OCI-LY1 (cell line): ENCODE measurements around the gene TULP4.

ENCODE experiments used
- H2AFZ ChIP-seq: fragments of 200-600 bp; sonication (generic), shearing (Covaris generic); 2 replicates; pipeline ENCODE4 v1.6.0; 2014; ENCODE audit warnings: antibody characterized with exemption, mild to moderate bottlenecking, low read length
- H3F3A ChIP-seq: fragments of 200-600 bp; sonication (generic), shearing (Covaris generic); 2 replicates; pipeline ENCODE4 v1.6.0; 2014; ENCODE audit warnings: mild to moderate bottlenecking, antibody characterized with exemption, low read length, moderate library complexity; ENCODE audit not compliant: insufficient read depth
- H3K27ac ChIP-seq: fragments of 200-600 bp; sonication (generic); 2 replicates; pipeline ENCODE4 v1.5.1; 2014; ENCODE audit warnings: low read length, mixed run types, mild to moderate bottlenecking, low read depth; ENCODE audit not compliant: poor library complexity, severe bottlenecking
- H3K27me3 ChIP-seq: fragments of 200-600 bp; sonication (generic); 2 replicates; pipeline ENCODE4 v1.6.0; 2014; ENCODE audit warnings: antibody characterized with exemption, mild to moderate bottlenecking, low read length, moderate library complexity; ENCODE audit not compliant: insufficient read depth
- H3K36me3 ChIP-seq: fragments of 200-600 bp; sonication (generic); 2 replicates; pipeline ENCODE4 v1.6.1; 2014; ENCODE audit warnings: mild to moderate bottlenecking, antibody characterized with exemption, low read length, moderate library complexity, mixed read lengths; ENCODE audit not compliant: insufficient read depth
- H3K4me1 ChIP-seq: fragments of 200-600 bp; sonication (generic); 2 replicates; pipeline ENCODE4 v1.5.1; 2014; ENCODE audit warnings: mild to moderate bottlenecking, low read length, moderate library complexity; ENCODE audit not compliant: insufficient read depth, severe bottlenecking
- H3K4me2 ChIP-seq: fragments of 200-600 bp; sonication (generic), shearing (Covaris generic); 2 replicates; pipeline ENCODE4 v1.6.1; 2014; ENCODE audit warnings: low read length
- H3K4me3 ChIP-seq: fragments of 200-600 bp; sonication (generic); 2 replicates; pipeline ENCODE4 v1.5.1; 2014; ENCODE audit warnings: low read length, low read depth, mild to moderate bottlenecking, mixed read lengths; ENCODE audit not compliant: poor library complexity, severe bottlenecking
- H3K79me2 ChIP-seq: fragments of 200-600 bp; shearing (Covaris generic); 2 replicates; pipeline ENCODE4 v1.6.1; 2016; ENCODE audit warnings: mixed run types, low read length, mixed read lengths; ENCODE audit not compliant: insufficient read depth
- H3K9ac ChIP-seq: fragments of 200-600 bp; sonication (generic), shearing (Covaris generic); 2 replicates; pipeline ENCODE4 v1.6.1; 2014; ENCODE audit warnings: mild to moderate bottlenecking, low read length, mixed read lengths
- H3K9me2 ChIP-seq: fragments of 200-600 bp; sonication (generic), shearing (Covaris generic); 2 replicates; pipeline ENCODE4 v1.6.1; 2014; ENCODE audit warnings: low read depth, mild to moderate bottlenecking, low read length, mixed read lengths
- H3K9me3 ChIP-seq: fragments of 200-600 bp; shearing (Covaris generic); 2 replicates; pipeline ENCODE4 v1.6.1; 2014; ENCODE audit warnings: low read length, mixed read lengths
- H4K20me1 ChIP-seq: fragments of 200-600 bp; sonication (generic), shearing (Covaris generic); 2 replicates; pipeline ENCODE4 v1.6.0; 2016; ENCODE audit warnings: mild to moderate bottlenecking, low read length; ENCODE audit not compliant: insufficient read depth
- EZH2 ChIP-seq: fragments of 200-600 bp; sonication (generic), shearing (Covaris generic); IDR thresholded peaks from 2 replicates; pipeline ENCODE4 v1.8.0; 2017; ENCODE audit warnings: borderline replicate concordance, mixed run types, mild to moderate bottlenecking, antibody characterized with exemption, low read length, moderate library complexity, mixed read lengths
- TF ChIP-seq, protein P1 (sequence below): fragments of 200-600 bp; sonication (generic), shearing (Covaris generic); IDR thresholded peaks from 2 replicates; pipeline ENCODE4 v1.5.1; 2017; ENCODE audit warnings: mild to moderate bottlenecking, antibody characterized with exemption, low read length, moderate library complexity, mixed read lengths

TULP4 gene

DNA sequence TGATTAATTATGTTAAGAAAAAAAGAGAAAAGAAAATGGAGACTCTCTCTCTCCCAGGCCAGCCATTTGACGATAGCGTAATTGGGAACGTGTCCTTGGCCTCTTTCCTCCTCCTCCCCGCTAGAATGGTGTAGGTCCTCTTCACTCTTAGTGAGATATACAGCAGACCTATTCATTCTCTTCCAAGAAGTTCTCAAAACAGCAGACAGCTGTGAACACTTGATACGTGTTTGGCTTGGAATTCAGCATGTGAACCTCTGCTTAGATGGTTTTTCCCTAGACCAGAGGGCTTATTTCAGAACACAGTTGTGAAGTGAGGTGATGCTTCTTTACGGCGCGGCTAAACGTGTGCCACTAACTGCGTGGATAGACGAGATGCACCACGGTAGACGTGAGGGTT is 32.6 kb upstream of the TULP4 start:
- Histone ChIP-seq H3K36me3 (peaks cover 5% of the 10 kb centered on the region; the same call in 1 of the 2 replicates), H3K79me2 (peaks cover 15% of the 10 kb centered on the region; the same call in 1 of the 2 replicates), H3K9me2 (no peaks in the 10 kb centered on the region), H3K9me3 (no peaks in the 10 kb centered on the region), H3K9ac (no peak overlapping the region), H4K20me1 (no peaks in the 10 kb centered on the region), H3K4me1 (peaks cover 34% of the 10 kb centered on the region), H3K27ac (no peak overlapping the region), H3K4me3 (no peak overlapping the region), H3K4me2 (no peak overlapping the region), H3F3A (peaks cover 11% of the 10 kb centered on the region), H3K27me3 (no peaks in the 10 kb centered on the region), H2AFZ (no peak overlapping the region)
- TF ChIP-seq, protein P1, sequence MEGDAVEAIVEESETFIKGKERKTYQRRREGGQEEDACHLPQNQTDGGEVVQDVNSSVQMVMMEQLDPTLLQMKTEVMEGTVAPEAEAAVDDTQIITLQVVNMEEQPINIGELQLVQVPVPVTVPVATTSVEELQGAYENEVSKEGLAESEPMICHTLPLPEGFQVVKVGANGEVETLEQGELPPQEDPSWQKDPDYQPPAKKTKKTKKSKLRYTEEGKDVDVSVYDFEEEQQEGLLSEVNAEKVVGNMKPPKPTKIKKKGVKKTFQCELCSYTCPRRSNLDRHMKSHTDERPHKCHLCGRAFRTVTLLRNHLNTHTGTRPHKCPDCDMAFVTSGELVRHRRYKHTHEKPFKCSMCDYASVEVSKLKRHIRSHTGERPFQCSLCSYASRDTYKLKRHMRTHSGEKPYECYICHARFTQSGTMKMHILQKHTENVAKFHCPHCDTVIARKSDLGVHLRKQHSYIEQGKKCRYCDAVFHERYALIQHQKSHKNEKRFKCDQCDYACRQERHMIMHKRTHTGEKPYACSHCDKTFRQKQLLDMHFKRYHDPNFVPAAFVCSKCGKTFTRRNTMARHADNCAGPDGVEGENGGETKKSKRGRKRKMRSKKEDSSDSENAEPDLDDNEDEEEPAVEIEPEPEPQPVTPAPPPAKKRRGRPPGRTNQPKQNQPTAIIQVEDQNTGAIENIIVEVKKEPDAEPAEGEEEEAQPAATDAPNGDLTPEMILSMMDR: no peak
- no peak for TF ChIP-seq EZH2

DNA sequence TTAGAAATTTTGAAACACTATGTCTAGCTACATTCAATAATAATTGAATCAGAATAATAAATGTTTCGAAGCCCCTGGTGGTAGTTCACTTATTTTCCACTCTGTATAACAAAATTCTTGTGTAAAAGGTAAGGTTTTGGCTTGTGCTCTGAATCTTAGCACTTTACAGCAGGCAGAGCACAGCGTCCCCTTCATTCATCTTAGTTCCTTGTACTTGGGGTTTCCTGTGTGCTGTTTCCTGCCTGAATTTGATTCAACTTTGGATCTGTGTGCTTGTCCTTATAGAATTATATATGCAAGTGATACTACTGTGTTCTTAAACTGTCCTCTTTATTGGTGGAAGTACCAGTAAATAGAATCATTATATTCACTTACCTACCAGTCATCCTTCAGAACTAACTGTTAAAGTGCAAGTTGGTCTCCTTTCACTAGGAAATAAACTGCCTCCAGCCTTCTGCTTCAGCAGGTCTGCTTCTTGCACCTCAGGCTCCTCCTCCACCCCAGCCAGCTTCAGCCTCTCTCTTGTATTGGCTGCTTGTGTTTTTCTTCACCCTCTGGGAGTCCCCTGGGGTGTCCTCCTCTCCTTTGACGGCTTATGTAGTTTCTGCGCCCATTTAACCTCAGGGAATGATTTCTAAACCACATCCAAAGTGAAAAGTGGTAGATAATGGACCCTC is 28.8 kb upstream of the TULP4 start:
- H3K27ac ChIP-seq: peak overlapping the region; percentile 97
- H3K4me2 ChIP-seq: peak overlapping the region; percentile 80
- peaks cover 19% of the 10 kb centered on the region; the same call in 1 of the 2 replicates for H3K36me3 ChIP-seq
- no peaks in the 10 kb centered on the region for H4K20me1 ChIP-seq
- peak overlapping the region; percentile 52 for H3K4me3 ChIP-seq
- H3K9me2 ChIP-seq: no peaks in the 10 kb centered on the region
- no peaks in the 10 kb centered on the region for H3K9me3 ChIP-seq
- peaks cover 11% of the 10 kb centered on the region for H3F3A ChIP-seq
- peak overlapping the region; percentile 75 for H3K9ac ChIP-seq
- H2AFZ ChIP-seq: no peak overlapping the region
- no peaks in the 10 kb centered on the region for H3K27me3 ChIP-seq
- H3K79me2 ChIP-seq: peaks cover 41% of the 10 kb centered on the region
- peaks cover 70% of the 10 kb centered on the region for H3K4me1 ChIP-seq
- no peak for TF ChIP-seq EZH2
- TF ChIP-seq, protein P1: no peak; the same call in 1 of the 2 replicates

- no peak overlapping the region for H2AFZ ChIP-seq
- peak overlapping the region; percentile 52 for H3K4me3 ChIP-seq
- H3K79me2 ChIP-seq: peaks cover 48% of the 10 kb centered on the region
- H4K20me1 ChIP-seq: no peaks in the 10 kb centered on the region
- no peaks in the 10 kb centered on the region for H3K9me2 ChIP-seq
- peak overlapping the region; percentile 80 for H3K4me2 ChIP-seq
- no peaks in the 10 kb centered on the region for H3K9me3 ChIP-seq
- H3F3A ChIP-seq: peaks cover 11% of the 10 kb centered on the region
- H3K27ac ChIP-seq: peak overlapping the region; percentile 97
- peak overlapping the region; percentile 75 for H3K9ac ChIP-seq
- no peak for TF ChIP-seq EZH2
- TF ChIP-seq, protein P1: no peak
- peaks cover 76% of the 10 kb centered on the region for H3K4me1 ChIP-seq
- H3K27me3 ChIP-seq: no peaks in the 10 kb centered on the region
- peaks cover 19% of the 10 kb centered on the region; the same call in 1 of the 2 replicates for H3K36me3 ChIP-seq
Observed at GRCh38 chr6:158284007-158284875, 28.0 kb upstream of the TULP4 start.
